DOHH2 (cell line): ENCODE measurements around the gene IRS2.

ENCODE experiments used
- H3F3A ChIP-seq: fragments of 200-600 bp; sonication (generic), shearing (Covaris generic); 2 replicates; pipeline ENCODE4 v1.6.0; 2016; ENCODE audit warnings: antibody characterized with exemption, mild to moderate bottlenecking; ENCODE audit not compliant: control insufficient read depth, insufficient read depth
- H3K27ac ChIP-seq: fragments of 200-600 bp; sonication (generic); 2 replicates; pipeline ENCODE4 v1.5.1; 2014; ENCODE audit warnings: low read depth, mild to moderate bottlenecking, low read length, moderate library complexity
- H3K27me3 ChIP-seq: fragments of 200-600 bp; sonication (generic); 2 replicates; pipeline ENCODE4 v1.6.1; 2014; ENCODE audit warnings: mild to moderate bottlenecking, low read length, mixed read lengths; ENCODE audit not compliant: control insufficient read depth
- H3K36me3 ChIP-seq: fragments of 200-600 bp; sonication (generic); 2 replicates; pipeline ENCODE4 v1.6.1; 2014; ENCODE audit warnings: mild to moderate bottlenecking, low read length, moderate library complexity, mixed read lengths; ENCODE audit not compliant: control insufficient read depth
- H3K4me1 ChIP-seq: fragments of 200-600 bp; sonication (generic); 2 replicates; pipeline ENCODE4 v1.6.1; 2014; ENCODE audit warnings: mild to moderate bottlenecking, low read length, mixed read lengths; ENCODE audit not compliant: control insufficient read depth
- H3K4me2 ChIP-seq: fragments of 200-600 bp; sonication (generic); 2 replicates; pipeline ENCODE4 v1.6.0; 2014; ENCODE audit warnings: mild to moderate bottlenecking, low read length, moderate library complexity
- H3K4me3 ChIP-seq: fragments of 200-600 bp; sonication (generic); 2 replicates; pipeline ENCODE4 v1.5.1; 2014; ENCODE audit warnings: mild to moderate bottlenecking, low read length, mixed read lengths
- H3K79me2 ChIP-seq: fragments of 200-600 bp; sonication (generic); 2 replicates; pipeline ENCODE4 v1.6.1; 2014; ENCODE audit warnings: mild to moderate bottlenecking, low read length, mixed read lengths; ENCODE audit not compliant: control insufficient read depth
- H3K9me2 ChIP-seq: fragments of 200-600 bp; sonication (generic); replicated peaks from 2 replicates; pipeline ENCODE4 v1.6.1; 2014; ENCODE audit warnings: mild to moderate bottlenecking, low read length, mixed read lengths; ENCODE audit not compliant: control insufficient read depth
- H3K9me3 ChIP-seq: fragments of 200-600 bp; sonication (generic); 2 replicates; pipeline ENCODE4 v1.6.1; 2014; ENCODE audit warnings: antibody characterized with exemption, low read length, mixed read lengths; ENCODE audit not compliant: control insufficient read depth, insufficient read depth
- H4K20me1 ChIP-seq: fragments of 200-600 bp; sonication (generic); 2 replicates; pipeline ENCODE4 v1.6.0; 2014; ENCODE audit warnings: low read depth, mild to moderate bottlenecking, antibody characterized with exemption, low read length, moderate library complexity; ENCODE audit not compliant: control insufficient read depth, insufficient read depth
- EZH2phosphoT487 ChIP-seq: fragments of 200-600 bp; sonication (generic); IDR thresholded peaks from 2 replicates; pipeline ENCODE4 v1.6.1; 2017; ENCODE audit warnings: borderline replicate concordance, mild to moderate bottlenecking, antibody characterized with exemption, low read length, moderate library complexity, mixed read lengths
- TF ChIP-seq, protein P1 (sequence below): fragments of 200-600 bp; sonication (generic); IDR thresholded peaks from one replicate; pipeline ENCODE4 v1.5.1; 2014; ENCODE audit warnings: antibody characterized with exemption, mild to moderate bottlenecking, low read depth, low read length; ENCODE audit not compliant: poor library complexity, severe bottlenecking

IRS2 gene

DNA sequence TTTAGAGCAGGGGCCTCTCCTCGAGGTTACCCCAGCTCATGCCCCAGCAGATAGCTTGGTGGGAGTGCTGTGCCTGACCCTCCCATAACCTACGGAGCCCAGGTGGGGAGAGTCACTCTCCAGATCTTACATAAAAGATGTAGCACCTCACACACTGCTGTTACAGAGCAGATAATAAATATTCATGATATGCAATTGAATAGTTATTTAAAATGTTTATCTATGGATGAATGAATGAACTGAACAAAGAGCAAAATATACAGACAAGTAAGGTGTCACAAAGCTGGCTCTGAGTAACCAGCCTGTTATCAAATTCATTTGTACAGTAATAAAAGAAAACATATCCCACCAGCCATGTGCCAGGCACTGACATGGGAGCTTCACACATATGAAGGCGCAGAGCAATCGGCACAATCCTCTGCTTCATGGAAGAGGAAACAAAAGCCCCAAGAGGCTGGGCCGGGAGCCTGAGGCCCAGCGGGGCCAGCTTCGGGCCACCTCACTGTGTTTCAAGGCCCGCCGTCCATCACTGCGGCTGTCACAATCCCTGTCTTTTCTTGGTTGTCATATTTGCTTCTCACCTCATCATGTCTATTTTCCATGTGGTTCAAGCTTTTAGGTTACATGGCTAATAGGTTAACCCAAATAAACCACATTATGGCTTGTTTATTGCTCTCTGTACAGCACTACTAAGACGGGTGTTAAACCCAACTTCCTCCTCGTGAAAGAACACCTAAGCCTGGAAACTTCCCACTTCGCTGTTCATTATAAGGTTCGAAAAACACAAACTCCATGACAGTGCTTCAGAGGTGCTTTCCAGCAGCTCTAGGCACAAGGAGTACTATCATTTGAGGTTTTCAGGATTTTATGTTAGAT, 78.4 kb downstream of the IRS2 start:
- Histone ChIP-seq H4K20me1 (no peaks in the 10 kb centered on the region), H3K4me3 (no peak overlapping the region), H3K9me3 (peaks cover 5% of the 10 kb centered on the region; the same call in 1 of the 2 replicates), H3K4me2 (no peak overlapping the region), H3K36me3 (no peaks in the 10 kb centered on the region), H3F3A (no peaks in the 10 kb centered on the region), H3K27me3 (no peaks in the 10 kb centered on the region), H3K4me1 (no peaks in the 10 kb centered on the region), H3K27ac (no peak overlapping the region), H3K9me2 (no peaks in the 10 kb centered on the region), H3K79me2 (no peaks in the 10 kb centered on the region)
- TF ChIP-seq EZH2phosphoT487, result no peak
- TF ChIP-seq, protein P1, sequence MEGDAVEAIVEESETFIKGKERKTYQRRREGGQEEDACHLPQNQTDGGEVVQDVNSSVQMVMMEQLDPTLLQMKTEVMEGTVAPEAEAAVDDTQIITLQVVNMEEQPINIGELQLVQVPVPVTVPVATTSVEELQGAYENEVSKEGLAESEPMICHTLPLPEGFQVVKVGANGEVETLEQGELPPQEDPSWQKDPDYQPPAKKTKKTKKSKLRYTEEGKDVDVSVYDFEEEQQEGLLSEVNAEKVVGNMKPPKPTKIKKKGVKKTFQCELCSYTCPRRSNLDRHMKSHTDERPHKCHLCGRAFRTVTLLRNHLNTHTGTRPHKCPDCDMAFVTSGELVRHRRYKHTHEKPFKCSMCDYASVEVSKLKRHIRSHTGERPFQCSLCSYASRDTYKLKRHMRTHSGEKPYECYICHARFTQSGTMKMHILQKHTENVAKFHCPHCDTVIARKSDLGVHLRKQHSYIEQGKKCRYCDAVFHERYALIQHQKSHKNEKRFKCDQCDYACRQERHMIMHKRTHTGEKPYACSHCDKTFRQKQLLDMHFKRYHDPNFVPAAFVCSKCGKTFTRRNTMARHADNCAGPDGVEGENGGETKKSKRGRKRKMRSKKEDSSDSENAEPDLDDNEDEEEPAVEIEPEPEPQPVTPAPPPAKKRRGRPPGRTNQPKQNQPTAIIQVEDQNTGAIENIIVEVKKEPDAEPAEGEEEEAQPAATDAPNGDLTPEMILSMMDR, result no peak

DNA sequence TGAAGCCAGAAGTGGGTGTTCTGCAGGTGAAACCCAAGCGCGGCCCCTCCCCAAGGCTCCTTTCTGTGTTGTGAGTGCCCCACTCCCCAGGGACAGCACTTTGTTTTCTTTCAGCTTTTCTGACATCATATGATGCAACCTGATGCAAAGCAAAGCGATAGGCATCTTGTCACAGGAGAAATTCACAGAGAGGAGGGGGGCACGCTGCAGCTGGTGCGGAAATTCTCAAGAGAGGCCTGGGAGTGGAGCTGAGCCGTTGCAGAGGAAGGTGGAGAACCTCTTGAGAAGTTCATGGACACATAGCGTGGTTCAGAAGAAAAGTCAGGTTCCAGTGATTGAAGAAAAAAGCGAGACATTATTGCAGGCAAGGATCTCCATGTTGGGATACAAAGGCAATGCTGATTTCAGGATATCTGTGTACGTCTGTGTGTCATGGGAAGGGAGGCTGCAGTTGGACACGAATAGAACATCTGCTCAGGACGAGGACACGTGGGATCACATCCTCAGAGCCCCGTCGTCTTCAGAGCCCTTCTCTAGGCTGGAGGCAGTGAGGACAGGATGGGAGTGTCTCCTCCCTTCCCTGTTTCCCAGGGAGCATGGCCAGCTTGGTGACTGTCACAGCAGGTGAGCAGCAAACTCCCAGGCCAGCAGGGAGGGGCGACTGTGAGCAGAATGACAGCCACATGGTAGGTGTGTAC, 79.2 kb downstream of the IRS2 start:
- no peaks in the 10 kb centered on the region for H4K20me1 ChIP-seq
- no peaks in the 10 kb centered on the region for H3K36me3 ChIP-seq
- H3K4me3 ChIP-seq, result no peak overlapping the region
- H3K4me2 ChIP-seq, result no peak overlapping the region
- no peaks in the 10 kb centered on the region for H3K27me3 ChIP-seq
- H3K27ac ChIP-seq, result no peak overlapping the region
- H3F3A ChIP-seq, result no peaks in the 10 kb centered on the region
- H3K79me2 ChIP-seq, result no peaks in the 10 kb centered on the region
- H3K9me3 ChIP-seq, result peaks cover 5% of the 10 kb centered on the region; the same call in 1 of the 2 replicates
- H3K9me2 ChIP-seq, result no peaks in the 10 kb centered on the region
- TF ChIP-seq, protein P1, result no peak
- no peak for TF ChIP-seq EZH2phosphoT487
- H3K4me1 ChIP-seq, result no peaks in the 10 kb centered on the region

DNA sequence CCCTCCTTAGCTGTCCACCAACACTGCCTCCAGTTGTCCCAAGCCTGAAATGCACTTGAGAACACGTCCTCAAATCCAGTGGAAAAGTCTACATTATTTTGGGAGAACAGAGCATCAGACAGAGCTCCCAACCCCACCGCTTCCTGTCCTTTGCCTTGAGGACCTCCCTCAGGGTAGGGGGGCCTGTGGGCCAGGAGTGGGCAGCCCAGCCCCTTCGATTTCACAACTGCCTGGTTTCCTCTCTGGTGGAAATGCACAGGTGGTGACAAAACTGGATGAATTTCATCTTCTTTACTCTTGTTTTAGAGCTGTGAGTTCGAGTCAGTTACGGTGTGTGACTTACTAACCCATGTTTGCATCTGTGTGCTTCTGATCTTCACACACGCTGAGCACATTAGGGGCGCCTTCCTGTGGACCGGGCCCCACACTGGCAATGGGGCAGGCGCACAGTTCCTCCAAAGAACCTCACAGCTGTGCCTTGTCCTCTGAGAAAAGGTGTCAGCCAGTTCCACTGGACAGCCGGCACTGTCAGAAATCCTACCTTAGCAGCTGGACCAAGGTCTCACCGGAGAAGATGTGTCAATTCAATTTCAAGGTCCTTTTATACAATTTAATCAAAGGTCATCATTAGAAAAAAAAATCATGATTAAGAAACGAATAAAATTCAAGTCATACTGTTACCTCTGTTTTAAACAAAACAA, 80.2 kb downstream of the IRS2 start:
- no peak overlapping the region for H3K4me3 ChIP-seq
- H3K36me3 ChIP-seq, result no peaks in the 10 kb centered on the region
- no peaks in the 10 kb centered on the region for H3F3A ChIP-seq
- H3K27me3 ChIP-seq, result no peaks in the 10 kb centered on the region
- H3K4me2 ChIP-seq, result no peak overlapping the region
- no peak overlapping the region for H3K27ac ChIP-seq
- TF ChIP-seq, protein P1, result no peak
- no peak for TF ChIP-seq EZH2phosphoT487
- H3K9me3 ChIP-seq, result peaks cover 5% of the 10 kb centered on the region; the same call in 1 of the 2 replicates
- H3K79me2 ChIP-seq, result no peaks in the 10 kb centered on the region
- no peaks in the 10 kb centered on the region for H3K9me2 ChIP-seq
- no peaks in the 10 kb centered on the region for H3K4me1 ChIP-seq
- H4K20me1 ChIP-seq, result no peaks in the 10 kb centered on the region
